ENCODE results near the gene RFX4.

DNA sequence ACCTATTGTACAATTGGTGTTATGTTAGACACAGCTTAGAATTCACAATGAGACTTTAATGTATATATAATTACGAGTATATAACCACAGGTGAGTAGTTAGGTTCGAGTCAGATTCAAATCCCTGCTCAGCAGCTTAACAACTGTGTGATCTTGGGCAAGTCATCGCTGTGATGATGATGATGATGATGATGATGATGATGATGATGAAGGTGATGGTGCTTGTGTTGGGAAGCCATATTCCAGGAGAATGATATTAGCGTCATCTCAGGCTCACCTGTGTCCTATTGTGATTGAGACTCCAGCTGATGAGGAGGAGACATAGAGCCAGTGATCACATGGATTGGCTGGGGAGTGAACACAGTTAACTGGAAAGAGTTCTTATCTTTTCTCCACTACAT, 16.5 kb downstream of the RFX4 start:
- TF ChIP-seq POLR2AphosphoS5 (IDR thresholded peaks at IDR 0.05; ENCODE audit: borderline replicate concordance, low read depth, low read length): no peak
- TF ChIP-seq EZH2 (IDR thresholded peaks at IDR 0.05): no peak
- TF ChIP-seq FOXP2 (optimal IDR thresholded peaks at IDR 0.05; ENCODE audit: control extremely low read depth, extremely low read length, insufficient read depth): no peak

Data from SK-N-MC (cell line).